VCaP (cell line): Measurements from ENCODE around the gene ZNF496.

ENCODE experiments used
- H3K27ac ChIP-seq: fragments of 450-650 bp; 2 replicates; pipeline ENCODE4 v1.5.1; 2017
- CTCF ChIP-seq: fragments of 450-650 bp; conservative IDR thresholded peaks from 2 replicates; pipeline ENCODE4 v1.5.1; 2017; ENCODE audit warnings: mild to moderate bottlenecking, moderate library complexity

Gene ZNF496

GRCh38 chr1:247352175-247352574 lies 20.5 kb upstream of the ZNF496 start:
- TF ChIP-seq CTCF = no peak

DNA sequence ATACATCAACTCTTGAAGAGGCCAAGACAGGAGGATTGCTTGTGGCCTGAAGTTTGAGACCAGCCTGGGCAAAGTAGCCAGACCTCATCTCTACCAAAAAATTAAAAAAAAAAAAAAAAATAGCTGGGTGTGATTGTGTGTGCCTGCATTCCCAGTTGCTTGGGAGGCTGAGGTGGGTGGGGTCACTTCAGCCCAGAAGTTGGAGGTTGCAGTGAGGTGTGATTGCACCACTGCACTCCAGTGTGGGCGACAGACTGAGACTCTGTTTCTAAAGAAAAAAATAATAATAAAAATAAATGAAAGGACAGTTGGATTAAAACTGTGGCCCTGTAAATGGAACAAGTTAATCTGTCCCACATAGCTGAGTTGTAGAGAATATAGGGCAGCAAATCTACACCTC lies 18.9 kb upstream of the ZNF496 start:
- no peak for TF ChIP-seq CTCF
- no peak overlapping the region for H3K27ac ChIP-seq

More at GRCh38 chr1:247352175-247352574, 20.5 kb upstream of the ZNF496 start:
- no peak overlapping the region for H3K27ac ChIP-seq

- TF ChIP-seq CTCF = no peak
- no peak overlapping the region for H3K27ac ChIP-seq
Observed at GRCh38 chr1:247347477-247348222, 16.0 kb upstream of the ZNF496 start.

GRCh38 chr1:247345881-247346280 lies 14.2 kb upstream of the ZNF496 start:
- no peak for TF ChIP-seq CTCF
- no peak overlapping the region for H3K27ac ChIP-seq

DNA sequence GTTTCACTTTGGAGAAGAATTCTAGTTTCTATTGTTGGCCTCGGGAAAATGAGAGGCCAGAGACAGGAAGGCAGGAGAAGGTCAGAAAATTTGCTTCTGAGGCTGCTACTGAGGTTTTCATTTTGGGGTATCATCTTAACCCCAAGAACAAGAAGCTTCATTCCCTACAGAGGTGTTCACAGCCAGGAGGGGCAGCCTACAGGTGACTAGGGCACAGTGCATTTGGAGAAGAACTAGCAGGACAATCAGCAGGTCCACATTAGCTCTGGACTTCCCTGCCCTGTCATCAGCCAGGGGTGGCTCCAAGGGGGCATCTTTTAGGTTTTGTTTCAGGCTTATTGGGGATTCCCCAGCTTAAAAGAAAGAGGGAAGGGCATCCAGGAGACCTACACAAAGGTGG lies 12.1 kb upstream of the ZNF496 start:
- TF ChIP-seq CTCF = no peak
- H3K27ac ChIP-seq = no peak overlapping the region

- no peak overlapping the region for H3K27ac ChIP-seq
- TF ChIP-seq CTCF = no peak
Observed at GRCh38 chr1:247338723-247339275, 7.1 kb upstream of the ZNF496 start.

- no peak for TF ChIP-seq CTCF
- no peak overlapping the region for H3K27ac ChIP-seq
Observed at GRCh38 chr1:247337961-247338360, 6.3 kb upstream of the ZNF496 start.
